Measurements from ENCODE around the gene ZNF787. TPM values are rescaled to one million over a fixed set of nuclear protein-coding genes. Genes with fewer than 3 reads are reported as not detected.

The ZNF787 gene
- total and polyA plus RNA-seq, 10 donors = 16.6 to 53.8 (median 30.9) TPM

- Histone ChIP-seq H3K27me3 (replicated peaks in 1 of 7) (no peaks in the 10 kb centered on the region), H3K4me3 (peak overlapping the region in 7 of 8 donors; percentile 68 to 93 (median 81)), H3K9me3 (no peaks in the 10 kb centered on the region), H3K27ac (peak overlapping the region; percentile 83 to 100 (median 96)), H3K4me1 (peaks cover 50 to 78% (median 73%) of the 10 kb centered on the region in 6 donors), H3K36me3 (peaks cover 0 to 34% (median 0%) of the 10 kb centered on the region in 6 donors)
- 39 to 49% (median 41%) methylated on average over 8 of the region's 8 CpGs for WGBS, 5 donors
- TF ChIP-seq POLR2AphosphoS5 (IDR thresholded peaks at IDR 0.05) = peak in 2 of 3 donors; percentile 32 to 46
- TF ChIP-seq CTCF (IDR thresholded peaks at IDR 0.05 in 8 of 11, conservative IDR thresholded peaks at IDR 0.05 in 3 of 11) = no peak
- TF ChIP-seq POLR2A (IDR thresholded peaks at IDR 0.05) = no peak
- intact Hi-C loops (cut with DNase I; ENCODE audit: low total_unique reads) = no loop called here
- DNase-seq = no peak
These were observed 2.2 kb downstream of the ZNF787 start for GRCh38 chr19:56118666-56119581.

GRCh38 chr19:56117889-56118288 lies 3.2 kb downstream of the ZNF787 start:
- TF ChIP-seq POLR2AphosphoS5 (IDR thresholded peaks at IDR 0.05) (no peak), CTCF (IDR thresholded peaks at IDR 0.05 in 8 of 11, conservative IDR thresholded peaks at IDR 0.05 in 3 of 11) (no peak), POLR2A (IDR thresholded peaks at IDR 0.05) (no peak)
- no peaks in the 10 kb centered on the region for H3K9me3 ChIP-seq
- intact Hi-C loops (cut with DNase I; ENCODE audit: low total_unique reads) = no loop called here
- H3K36me3 ChIP-seq = peaks cover 0 to 34% (median 0%) of the 10 kb centered on the region in 6 donors
- H3K27me3 ChIP-seq (replicated peaks in 1 of 7) = no peaks in the 10 kb centered on the region
- no peak overlapping the region for H3K4me3 ChIP-seq
- H3K27ac ChIP-seq = peak overlapping the region in 5 of 8 donors; percentile 91 to 100 (median 98)
- no peak for DNase-seq
- peaks cover 61 to 88% (median 83%) of the 10 kb centered on the region in 6 donors for H3K4me1 ChIP-seq
- WGBS, 5 donors = 63 to 74% (median 70%) methylated on average over 6 to 9 of the region's 9 CpGs

- Histone ChIP-seq H3K4me1 (peaks cover 65 to 92% (median 87%) of the 10 kb centered on the region in 6 donors), H3K36me3 (peaks cover 0 to 34% (median 0%) of the 10 kb centered on the region in 6 donors), H3K4me3 (no peak overlapping the region), H3K27ac (peak overlapping the region in 5 of 8 donors; percentile 91 to 100 (median 98)), H3K9me3 (no peaks in the 10 kb centered on the region), H3K27me3 (replicated peaks in 1 of 7) (no peaks in the 10 kb centered on the region)
- TF ChIP-seq CTCF (IDR thresholded peaks at IDR 0.05 in 8 of 11, conservative IDR thresholded peaks at IDR 0.05 in 3 of 11) = no peak
- no peak for TF ChIP-seq POLR2AphosphoS5 (IDR thresholded peaks at IDR 0.05)
- 83 to 92% (median 90%) methylated on average over 13 to 14 of the region's 14 CpGs for WGBS, 5 donors
- no peak for DNase-seq
- intact Hi-C loops (cut with DNase I; ENCODE audit: low total_unique reads) = no loop called here
These were observed 3.7 kb downstream of the ZNF787 start for GRCh38 chr19:56117376-56117884.

- intact Hi-C loops (cut with DNase I; ENCODE audit: low total_unique reads) = no loop called here
- DNase-seq = no peak
- H3K36me3 ChIP-seq = peaks cover 0 to 34% (median 0%) of the 10 kb centered on the region in 6 donors
- H3K9me3 ChIP-seq = no peaks in the 10 kb centered on the region
- H3K27ac ChIP-seq = peak overlapping the region in 6 of 8 donors; percentile 22 to 100 (median 97)
- no peak overlapping the region for H3K4me3 ChIP-seq
- WGBS, 5 donors = 80 to 94% (median 87%) methylated on average over 5 to 6 of the region's 6 CpGs
- H3K4me1 ChIP-seq = peaks cover 70 to 92% (median 89%) of the 10 kb centered on the region in 6 donors
- TF ChIP-seq POLR2A (IDR thresholded peaks at IDR 0.05) = no peak
- TF ChIP-seq POLR2AphosphoS5 (IDR thresholded peaks at IDR 0.05) = no peak
- no peak for TF ChIP-seq CTCF (IDR thresholded peaks at IDR 0.05 in 8 of 11, conservative IDR thresholded peaks at IDR 0.05 in 3 of 11)
- no peaks in the 10 kb centered on the region for H3K27me3 ChIP-seq (replicated peaks in 1 of 7)
These were observed 4.5 kb downstream of the ZNF787 start for GRCh38 chr19:56116606-56117005.

Measured in spleen (tissue), 11 donors.